Measurements from ENCODE around the gene CLHC1. TPM values are rescaled to one million over a fixed set of nuclear protein-coding genes. Genes with fewer than 3 reads are reported as not detected.

CLHC1 gene
- total RNA-seq, 1 experiment from 2014 or later = 9.2 TPM

DNA sequence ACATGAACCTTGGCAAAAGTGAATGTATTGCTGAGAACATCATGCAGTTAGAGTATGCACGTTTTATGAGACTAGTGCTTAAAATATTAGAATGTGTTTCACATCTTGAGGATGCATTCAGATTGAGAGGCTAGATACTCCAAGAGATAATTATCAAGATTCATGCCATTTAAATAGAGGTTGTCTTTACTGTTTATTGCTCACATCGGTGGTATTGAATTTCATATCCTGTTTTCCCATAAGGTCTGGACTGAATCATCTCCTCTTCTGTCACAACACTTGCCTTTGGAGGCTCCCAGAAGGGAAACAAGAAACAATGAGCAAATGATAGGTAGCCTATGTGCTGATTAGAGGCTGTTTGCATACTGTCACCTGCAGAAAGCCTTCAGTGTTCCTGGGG, 83.8 kb downstream of the CLHC1 start:
- Mint-ChIP-seq H3K27me3 (ENCODE audit: low read depth) (no peaks in the 10 kb centered on the region), H3K4me3 (no peak overlapping the region), H3K36me3 (ENCODE audit: insufficient read depth in 1 of 3, low read depth in 3 of 3) (no peaks in the 10 kb centered on the region), H3K9me3 (no peaks in the 10 kb centered on the region; a peak in 1 of 5 replicates), H3K4me1 (peaks cover 0 to 10% of the 10 kb centered on the region in 2 experiments; a peak in 2 of 4 replicates), H3K27ac (no peak overlapping the region)
- Histone ChIP-seq H3K9ac (ENCODE audit: extremely low read depth, insufficient read length, low read length) (no peak overlapping the region), H3K18ac (ENCODE audit: insufficient read length, low read depth, low read length) (no peak overlapping the region), H3K4me1 (ENCODE audit: insufficient read depth, low read length) (no peaks in the 10 kb centered on the region), H3K79me2 (ENCODE audit: insufficient read depth, low read length) (no peaks in the 10 kb centered on the region), H4K91ac (ENCODE audit: insufficient read length, low read depth, low read length) (no peak overlapping the region), H3K4me2 (ENCODE audit: insufficient read depth, insufficient read length, low read length) (no peak overlapping the region), H3K23me2 (ENCODE audit: insufficient read length, low read depth, low read length, poor library complexity, severe bottlenecking) (no peaks in the 10 kb centered on the region), H3K23ac (ENCODE audit: insufficient read length, low read depth, low read length) (no peak overlapping the region), H4K5ac (ENCODE audit: insufficient read length, low read depth, low read length) (no peak overlapping the region), H4K20me1 (ENCODE audit: control insufficient read depth, insufficient read depth, insufficient read length) (no peaks in the 10 kb centered on the region), H4K8ac (replicated peaks; ENCODE audit: insufficient read length, low read depth, low read length) (no peak overlapping the region), H3K79me1 (ENCODE audit: insufficient read depth, low read depth, low read length, poor library complexity, severe bottlenecking) (no peaks in the 10 kb centered on the region), H3K27me3 (ENCODE audit: insufficient read depth, low read length) (no peaks in the 10 kb centered on the region), H2BK20ac (ENCODE audit: low read depth, low read length, poor library complexity, severe bottlenecking) (no peak overlapping the region), H2AK5ac (ENCODE audit: insufficient read length, low read length) (no peak overlapping the region), H2BK120ac (ENCODE audit: low read depth, low read length, poor library complexity, severe bottlenecking) (no peak overlapping the region), H3K9me3 (ENCODE audit: control insufficient read depth, low read depth, low read length) (no peaks in the 10 kb centered on the region), H3K56ac (ENCODE audit: insufficient read length, low read depth, low read length) (no peak overlapping the region), H2BK12ac (ENCODE audit: insufficient read length, low read depth, low read length) (no peak overlapping the region), H3K27ac (ENCODE audit: insufficient read length, low read depth, low read length) (no peak overlapping the region), H3T11ph (ENCODE audit: low read length) (no peak overlapping the region), H2BK5ac (ENCODE audit: insufficient read length, low read length) (no peak overlapping the region), H3K14ac (ENCODE audit: insufficient read depth, low read length) (no peak overlapping the region), H2AFZ (ENCODE audit: low read length) (no peak overlapping the region), H3K4ac (ENCODE audit: low read depth, low read length) (no peak overlapping the region), H2BK15ac (ENCODE audit: low read depth, low read length) (no peak overlapping the region)
- no peak for DNase-seq
- TF ChIP-seq, protein P1, sequence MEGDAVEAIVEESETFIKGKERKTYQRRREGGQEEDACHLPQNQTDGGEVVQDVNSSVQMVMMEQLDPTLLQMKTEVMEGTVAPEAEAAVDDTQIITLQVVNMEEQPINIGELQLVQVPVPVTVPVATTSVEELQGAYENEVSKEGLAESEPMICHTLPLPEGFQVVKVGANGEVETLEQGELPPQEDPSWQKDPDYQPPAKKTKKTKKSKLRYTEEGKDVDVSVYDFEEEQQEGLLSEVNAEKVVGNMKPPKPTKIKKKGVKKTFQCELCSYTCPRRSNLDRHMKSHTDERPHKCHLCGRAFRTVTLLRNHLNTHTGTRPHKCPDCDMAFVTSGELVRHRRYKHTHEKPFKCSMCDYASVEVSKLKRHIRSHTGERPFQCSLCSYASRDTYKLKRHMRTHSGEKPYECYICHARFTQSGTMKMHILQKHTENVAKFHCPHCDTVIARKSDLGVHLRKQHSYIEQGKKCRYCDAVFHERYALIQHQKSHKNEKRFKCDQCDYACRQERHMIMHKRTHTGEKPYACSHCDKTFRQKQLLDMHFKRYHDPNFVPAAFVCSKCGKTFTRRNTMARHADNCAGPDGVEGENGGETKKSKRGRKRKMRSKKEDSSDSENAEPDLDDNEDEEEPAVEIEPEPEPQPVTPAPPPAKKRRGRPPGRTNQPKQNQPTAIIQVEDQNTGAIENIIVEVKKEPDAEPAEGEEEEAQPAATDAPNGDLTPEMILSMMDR (conservative IDR thresholded peaks at IDR 0.05) = no peak
- WGBS (ENCODE audit: extremely low coverage, insufficient read length, low lambda C conversion rate) = no CpG with 5 or more reads among the region's 2 CpGs

Data from H9 (cell line).